Regular cardiac myocyte (primary cell): ENCODE measurements around the gene NPAS2. TPM values are rescaled to one million over a fixed set of nuclear protein-coding genes. Genes with fewer than 3 reads are reported as not detected.

ENCODE experiments used
- total RNA-seq: library from RNA; depleted of rRNA; stranded (reverse); fragments of >200 nt; gene quantifications from 2 replicates; pipeline ENCODE4 v1.2.3, GENCODE V29; 2014

The NPAS2 gene
- 29.7 and 36.6 TPM in 2 replicates for total RNA-seq

GRCh38 chr2:100819370-100820272 is at the start of gene NPAS2:
NPAS2 (plus strand) TSS chr2:100820139; CDS start chr2:100904755, 84,616 bp downstream.

GRCh38 chr2:101001691-101002561 is 182.0 kb downstream of the NPAS2 start, which contains the start of gene RPL31:
RPL31 (plus strand) TSS chr2:101002289; CDS start chr2:101002702, 413 bp downstream.

Other genes starting within 250 kb of the NPAS2 start
- gene RPL31, start 182.2 kb downstream of the NPAS2 start, total RNA-seq: 1,362 and 1,690 TPM in 2 replicates